ENCODE results near the gene SCAMP2.
A peak's percentile ranks its signal among the peaks of the same experiment; 100 is the strongest.

The SCAMP2 gene

DNA sequence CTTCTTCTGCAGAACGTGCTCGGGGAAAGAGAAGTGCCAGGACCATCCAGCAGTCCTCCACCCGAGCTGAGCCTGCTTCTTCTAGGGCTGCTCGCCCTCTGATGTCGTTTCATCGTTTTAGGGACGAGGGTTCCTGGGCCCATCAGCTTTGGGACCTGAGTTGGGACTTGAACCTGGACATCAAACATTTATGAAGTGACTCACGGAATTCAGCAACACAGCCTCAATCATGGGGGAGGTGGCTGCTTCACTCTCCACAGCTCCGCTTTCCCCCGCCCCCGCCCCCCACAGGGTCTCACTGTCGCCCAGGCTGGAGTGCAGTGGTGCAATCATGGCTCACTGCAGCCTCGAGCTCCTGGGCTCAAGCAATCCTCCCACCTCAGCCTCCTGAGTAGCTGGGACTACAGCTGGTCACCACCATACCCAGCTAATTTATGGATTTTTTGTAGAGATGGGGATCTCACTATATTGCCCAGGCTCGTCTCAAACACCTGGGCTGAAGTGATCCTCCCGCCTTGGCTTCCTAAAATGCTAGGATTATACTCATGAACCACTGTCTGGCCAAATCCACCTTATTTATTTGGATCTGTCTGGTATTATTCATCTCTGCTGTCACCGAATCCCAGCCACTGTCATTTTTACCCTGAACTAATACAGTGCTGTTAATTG lies 725 bp upstream of the SCAMP2 start:
- Histone ChIP-seq H3K4me1 (ENCODE audit: low read length) (peaks cover 25% of the 10 kb centered on the region), H4K20me1 (ENCODE audit: insufficient read depth, low read length) (0 out of 2 replicates have a peak, but pooled peaks cover 6% of the 10 kb centered on the region), H3K4me2 (ENCODE audit: low read depth, low read length) (peak overlapping the region; percentile 94), H2AFZ (ENCODE audit: low read length) (peak overlapping the region; percentile 98), H3F3A (ENCODE audit: insufficient read depth, low read length) (peaks cover 15% of the 10 kb centered on the region), H3K79me2 (ENCODE audit: low read length) (peaks cover 40% of the 10 kb centered on the region), H3K4me3 (ENCODE audit: low read length) (peak overlapping the region; percentile 85), H3K9ac (ENCODE audit: low read length) (peak overlapping the region; percentile 63; the same call in 1 of the 2 replicates), H3K9me3 (replicated peaks; ENCODE audit: insufficient read depth, low read length) (no peaks in the 10 kb centered on the region), H3K36me3 (replicated peaks; ENCODE audit: insufficient read depth, low read length) (no peaks in the 10 kb centered on the region), H3K27ac (ENCODE audit: low read length) (peak overlapping the region; percentile 5; the same call in 1 of the 2 replicates), H3K27me3 (replicated peaks; ENCODE audit: insufficient read depth, low read length) (no peaks in the 10 kb centered on the region), H3K9me2 (replicated peaks; ENCODE audit: insufficient read depth, low read length) (no peaks in the 10 kb centered on the region)
- TF ChIP-seq, protein P1, sequence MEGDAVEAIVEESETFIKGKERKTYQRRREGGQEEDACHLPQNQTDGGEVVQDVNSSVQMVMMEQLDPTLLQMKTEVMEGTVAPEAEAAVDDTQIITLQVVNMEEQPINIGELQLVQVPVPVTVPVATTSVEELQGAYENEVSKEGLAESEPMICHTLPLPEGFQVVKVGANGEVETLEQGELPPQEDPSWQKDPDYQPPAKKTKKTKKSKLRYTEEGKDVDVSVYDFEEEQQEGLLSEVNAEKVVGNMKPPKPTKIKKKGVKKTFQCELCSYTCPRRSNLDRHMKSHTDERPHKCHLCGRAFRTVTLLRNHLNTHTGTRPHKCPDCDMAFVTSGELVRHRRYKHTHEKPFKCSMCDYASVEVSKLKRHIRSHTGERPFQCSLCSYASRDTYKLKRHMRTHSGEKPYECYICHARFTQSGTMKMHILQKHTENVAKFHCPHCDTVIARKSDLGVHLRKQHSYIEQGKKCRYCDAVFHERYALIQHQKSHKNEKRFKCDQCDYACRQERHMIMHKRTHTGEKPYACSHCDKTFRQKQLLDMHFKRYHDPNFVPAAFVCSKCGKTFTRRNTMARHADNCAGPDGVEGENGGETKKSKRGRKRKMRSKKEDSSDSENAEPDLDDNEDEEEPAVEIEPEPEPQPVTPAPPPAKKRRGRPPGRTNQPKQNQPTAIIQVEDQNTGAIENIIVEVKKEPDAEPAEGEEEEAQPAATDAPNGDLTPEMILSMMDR (IDR thresholded peaks at IDR 0.05; ENCODE audit: low read length), result no peak
- TF ChIP-seq EZH2 (optimal IDR thresholded peaks at IDR 0.05; ENCODE audit: low read depth, low read length), result no peak
- TF ChIP-seq EZH2phosphoT487 (IDR thresholded peaks at IDR 0.05; ENCODE audit: low read length), result no peak
- DNase-seq, result peak; percentile 30

DNA sequence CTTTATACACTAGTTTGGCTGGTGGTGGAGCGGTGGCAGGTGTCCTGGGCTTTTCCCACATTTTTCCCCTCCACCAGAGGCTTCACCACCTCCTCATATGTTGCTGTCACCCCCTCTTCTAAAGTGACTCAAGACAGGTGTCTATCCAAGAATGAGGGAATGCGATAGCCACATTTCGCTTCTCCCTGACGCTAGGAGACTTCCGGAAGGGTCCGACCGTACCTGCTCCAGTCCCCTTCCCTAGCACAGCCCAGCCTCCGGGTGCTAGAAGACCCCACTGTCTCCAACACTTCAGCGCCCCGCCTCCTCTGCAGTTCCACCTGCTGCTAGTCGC lies 496 bp downstream of the SCAMP2 start:
- Histone ChIP-seq H3K4me2 (ENCODE audit: low read depth, low read length) (peak overlapping the region; percentile 56), H3K9ac (ENCODE audit: low read length) (peak overlapping the region; percentile 85), H3K27me3 (replicated peaks; ENCODE audit: insufficient read depth, low read length) (no peaks in the 10 kb centered on the region), H2AFZ (ENCODE audit: low read length) (peak overlapping the region; percentile 74; the same call in 1 of the 2 replicates), H3K4me1 (ENCODE audit: low read length) (peaks cover 25% of the 10 kb centered on the region), H3K36me3 (replicated peaks; ENCODE audit: insufficient read depth, low read length) (no peaks in the 10 kb centered on the region), H4K20me1 (ENCODE audit: insufficient read depth, low read length) (0 out of 2 replicates have a peak, but pooled peaks cover 6% of the 10 kb centered on the region), H3F3A (ENCODE audit: insufficient read depth, low read length) (peaks cover 15% of the 10 kb centered on the region), H3K79me2 (ENCODE audit: low read length) (peaks cover 52% of the 10 kb centered on the region), H3K27ac (ENCODE audit: low read length) (peak overlapping the region; percentile 62; the same call in 1 of the 2 replicates), H3K9me2 (replicated peaks; ENCODE audit: insufficient read depth, low read length) (no peaks in the 10 kb centered on the region), H3K9me3 (replicated peaks; ENCODE audit: insufficient read depth, low read length) (no peaks in the 10 kb centered on the region), H3K4me3 (ENCODE audit: low read length) (peak overlapping the region; percentile 81)
- DNase-seq, result no peak
- TF ChIP-seq EZH2 (optimal IDR thresholded peaks at IDR 0.05; ENCODE audit: low read depth, low read length), result no peak
- TF ChIP-seq, protein P1 (IDR thresholded peaks at IDR 0.05; ENCODE audit: low read length), result no peak
- TF ChIP-seq EZH2phosphoT487 (IDR thresholded peaks at IDR 0.05; ENCODE audit: low read length), result no peak

DNA sequence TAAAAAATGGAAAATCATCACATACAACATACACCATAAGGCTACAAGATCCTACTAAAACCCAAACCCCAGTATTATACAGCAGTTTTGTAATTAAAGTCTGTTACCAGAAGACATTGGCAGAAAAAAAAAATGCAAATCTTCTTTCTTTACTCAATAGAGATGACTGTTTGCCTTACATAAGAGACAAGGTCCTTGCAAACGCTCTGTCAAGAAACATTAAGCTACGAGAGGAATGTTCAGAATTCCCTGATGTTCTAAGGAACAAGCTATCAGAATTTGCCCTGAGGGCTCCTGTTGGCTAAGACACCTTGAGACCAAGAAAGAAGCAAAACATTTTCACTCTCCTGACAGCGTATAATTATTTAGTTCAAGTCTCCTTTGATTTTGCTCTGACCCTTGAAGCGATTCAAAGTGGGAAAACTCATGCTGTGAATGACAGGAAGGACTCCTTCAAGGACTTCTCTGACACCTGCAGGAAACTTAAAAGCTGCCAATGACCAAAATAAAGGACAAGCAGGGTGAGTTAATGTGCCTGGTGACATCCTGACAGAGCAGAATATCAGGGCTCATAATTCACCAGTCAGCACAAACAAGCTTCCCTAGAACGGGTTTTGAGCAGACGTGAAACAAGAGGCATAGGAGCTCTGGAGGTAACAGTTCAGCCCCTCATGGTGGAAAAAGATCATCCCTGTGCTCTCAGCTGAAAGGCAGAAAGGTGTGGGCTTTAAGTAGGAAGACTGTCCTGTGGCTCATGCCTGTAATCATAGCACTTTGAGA lies 2.5 kb downstream of the SCAMP2 start:
- Histone ChIP-seq H3K4me3 (ENCODE audit: low read length) (no peak overlapping the region), H3K9ac (ENCODE audit: low read length) (peak overlapping the region; percentile 7; the same call in 1 of the 2 replicates), H2AFZ (ENCODE audit: low read length) (no peak overlapping the region), H4K20me1 (ENCODE audit: insufficient read depth, low read length) (0 out of 2 replicates have a peak, but pooled peaks cover 6% of the 10 kb centered on the region), H3K4me2 (ENCODE audit: low read depth, low read length) (peak overlapping the region; percentile 42; the same call in 1 of the 2 replicates), H3F3A (ENCODE audit: insufficient read depth, low read length) (peaks cover 15% of the 10 kb centered on the region), H3K79me2 (ENCODE audit: low read length) (peaks cover 72% of the 10 kb centered on the region), H3K9me3 (replicated peaks; ENCODE audit: insufficient read depth, low read length) (no peaks in the 10 kb centered on the region), H3K27me3 (replicated peaks; ENCODE audit: insufficient read depth, low read length) (no peaks in the 10 kb centered on the region), H3K9me2 (replicated peaks; ENCODE audit: insufficient read depth, low read length) (no peaks in the 10 kb centered on the region), H3K36me3 (replicated peaks; ENCODE audit: insufficient read depth, low read length) (0 out of 2 replicates have a peak, but pooled peaks cover 4% of the 10 kb centered on the region), H3K27ac (ENCODE audit: low read length) (peak overlapping the region; percentile 38), H3K4me1 (ENCODE audit: low read length) (peaks cover 25% of the 10 kb centered on the region)
- DNase-seq, result no peak
- TF ChIP-seq, protein P1 (IDR thresholded peaks at IDR 0.05; ENCODE audit: low read length), result no peak
- TF ChIP-seq EZH2 (optimal IDR thresholded peaks at IDR 0.05; ENCODE audit: low read depth, low read length), result no peak
- TF ChIP-seq EZH2phosphoT487 (IDR thresholded peaks at IDR 0.05; ENCODE audit: low read length), result no peak

Measured in MM.1S (cell line).